GM23248 (cell line): Measurements from ENCODE around the gene PCGF2.

Experiments
- EZH2 ChIP-seq: fragments of 200-600 bp; sonication (generic); IDR thresholded peaks from 2 replicates; pipeline ENCODE4 v1.6.1; 2018; ENCODE audit warnings: antibody characterized with exemption, mild to moderate bottlenecking; ENCODE audit not compliant: insufficient read depth, poor library complexity, severe bottlenecking
- EZH2phosphoT487 ChIP-seq: fragments of 200-600 bp; sonication (generic); IDR thresholded peaks from 2 replicates; pipeline ENCODE4 v1.6.1; 2018; ENCODE audit warnings: antibody characterized with exemption, moderate library complexity, mild to moderate bottlenecking, low read depth; ENCODE audit not compliant: insufficient read depth

- TF ChIP-seq EZH2, result no peak
- no peak for TF ChIP-seq EZH2phosphoT487
These were observed 30.9 kb downstream of the PCGF2 start for GRCh38 chr17:38717139-38717745.
